ENCODE measurements around the gene PHAF1.

The PHAF1 gene

GRCh38 chr16:67166598-67167168 lies 56.9 kb downstream of the PHAF1 start:
- TF ChIP-seq MAX (IDR thresholded peaks at IDR 0.05) = no peak
- TF ChIP-seq FOXM1 (IDR thresholded peaks at IDR 0.05; ENCODE audit: borderline replicate concordance, low read depth) = no peak
- TF ChIP-seq, protein P1, sequence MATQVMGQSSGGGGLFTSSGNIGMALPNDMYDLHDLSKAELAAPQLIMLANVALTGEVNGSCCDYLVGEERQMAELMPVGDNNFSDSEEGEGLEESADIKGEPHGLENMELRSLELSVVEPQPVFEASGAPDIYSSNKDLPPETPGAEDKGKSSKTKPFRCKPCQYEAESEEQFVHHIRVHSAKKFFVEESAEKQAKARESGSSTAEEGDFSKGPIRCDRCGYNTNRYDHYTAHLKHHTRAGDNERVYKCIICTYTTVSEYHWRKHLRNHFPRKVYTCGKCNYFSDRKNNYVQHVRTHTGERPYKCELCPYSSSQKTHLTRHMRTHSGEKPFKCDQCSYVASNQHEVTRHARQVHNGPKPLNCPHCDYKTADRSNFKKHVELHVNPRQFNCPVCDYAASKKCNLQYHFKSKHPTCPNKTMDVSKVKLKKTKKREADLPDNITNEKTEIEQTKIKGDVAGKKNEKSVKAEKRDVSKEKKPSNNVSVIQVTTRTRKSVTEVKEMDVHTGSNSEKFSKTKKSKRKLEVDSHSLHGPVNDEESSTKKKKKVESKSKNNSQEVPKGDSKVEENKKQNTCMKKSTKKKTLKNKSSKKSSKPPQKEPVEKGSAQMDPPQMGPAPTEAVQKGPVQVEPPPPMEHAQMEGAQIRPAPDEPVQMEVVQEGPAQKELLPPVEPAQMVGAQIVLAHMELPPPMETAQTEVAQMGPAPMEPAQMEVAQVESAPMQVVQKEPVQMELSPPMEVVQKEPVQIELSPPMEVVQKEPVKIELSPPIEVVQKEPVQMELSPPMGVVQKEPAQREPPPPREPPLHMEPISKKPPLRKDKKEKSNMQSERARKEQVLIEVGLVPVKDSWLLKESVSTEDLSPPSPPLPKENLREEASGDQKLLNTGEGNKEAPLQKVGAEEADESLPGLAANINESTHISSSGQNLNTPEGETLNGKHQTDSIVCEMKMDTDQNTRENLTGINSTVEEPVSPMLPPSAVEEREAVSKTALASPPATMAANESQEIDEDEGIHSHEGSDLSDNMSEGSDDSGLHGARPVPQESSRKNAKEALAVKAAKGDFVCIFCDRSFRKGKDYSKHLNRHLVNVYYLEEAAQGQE (IDR thresholded peaks at IDR 0.05; ENCODE audit: low read depth) = no peak
- TF ChIP-seq TAF1 (IDR thresholded peaks at IDR 0.05; ENCODE audit: low read depth) = no peak
- TF ChIP-seq RAD21 (IDR thresholded peaks at IDR 0.05; ENCODE audit: low read depth) = no peak
- TF ChIP-seq YY1 (IDR thresholded peaks at IDR 0.05; ENCODE audit: low read depth) = no peak
- TF ChIP-seq, protein P2, sequence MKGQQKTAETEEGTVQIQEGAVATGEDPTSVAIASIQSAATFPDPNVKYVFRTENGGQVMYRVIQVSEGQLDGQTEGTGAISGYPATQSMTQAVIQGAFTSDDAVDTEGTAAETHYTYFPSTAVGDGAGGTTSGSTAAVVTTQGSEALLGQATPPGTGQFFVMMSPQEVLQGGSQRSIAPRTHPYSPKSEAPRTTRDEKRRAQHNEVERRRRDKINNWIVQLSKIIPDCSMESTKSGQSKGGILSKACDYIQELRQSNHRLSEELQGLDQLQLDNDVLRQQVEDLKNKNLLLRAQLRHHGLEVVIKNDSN (IDR thresholded peaks at IDR 0.05) = no peak
- TF ChIP-seq CREB1 (IDR thresholded peaks at IDR 0.05; ENCODE audit: low read depth) = no peak
- no peak for TF ChIP-seq EP300 (IDR thresholded peaks at IDR 0.05; ENCODE audit: borderline replicate concordance)
- no peak for TF ChIP-seq TEAD4 (IDR thresholded peaks at IDR 0.05)
- no peak for TF ChIP-seq TCF12 (IDR thresholded peaks at IDR 0.05; ENCODE audit: low read depth)

- TF ChIP-seq YY1 (IDR thresholded peaks at IDR 0.05; ENCODE audit: low read depth) (no peak), ZBTB7A (IDR thresholded peaks at IDR 0.05; ENCODE audit: low read depth) (no peak), TEAD4 (IDR thresholded peaks at IDR 0.05) (no peak), FOXM1 (IDR thresholded peaks at IDR 0.05; ENCODE audit: borderline replicate concordance, low read depth) (no peak), CEBPB (IDR thresholded peaks at IDR 0.05) (no peak), CREB1 (IDR thresholded peaks at IDR 0.05; ENCODE audit: low read depth) (no peak)
- TF ChIP-seq, protein P2 (IDR thresholded peaks at IDR 0.05) = no peak
These were observed 57.8 kb downstream of the PHAF1 start for GRCh38 chr16:67167588-67167987.

GRCh38 chr16:67169011-67169451 lies 59.3 kb downstream of the PHAF1 start:
- no peak for TF ChIP-seq EGR1 (IDR thresholded peaks at IDR 0.05)
- no peak for TF ChIP-seq CEBPB (IDR thresholded peaks at IDR 0.05)
- no peak for TF ChIP-seq EP300 (IDR thresholded peaks at IDR 0.05; ENCODE audit: borderline replicate concordance)
- TF ChIP-seq CREB1 (IDR thresholded peaks at IDR 0.05; ENCODE audit: low read depth) = no peak
- TF ChIP-seq, protein P1 (IDR thresholded peaks at IDR 0.05; ENCODE audit: low read depth) = peak; percentile 67

DNA sequence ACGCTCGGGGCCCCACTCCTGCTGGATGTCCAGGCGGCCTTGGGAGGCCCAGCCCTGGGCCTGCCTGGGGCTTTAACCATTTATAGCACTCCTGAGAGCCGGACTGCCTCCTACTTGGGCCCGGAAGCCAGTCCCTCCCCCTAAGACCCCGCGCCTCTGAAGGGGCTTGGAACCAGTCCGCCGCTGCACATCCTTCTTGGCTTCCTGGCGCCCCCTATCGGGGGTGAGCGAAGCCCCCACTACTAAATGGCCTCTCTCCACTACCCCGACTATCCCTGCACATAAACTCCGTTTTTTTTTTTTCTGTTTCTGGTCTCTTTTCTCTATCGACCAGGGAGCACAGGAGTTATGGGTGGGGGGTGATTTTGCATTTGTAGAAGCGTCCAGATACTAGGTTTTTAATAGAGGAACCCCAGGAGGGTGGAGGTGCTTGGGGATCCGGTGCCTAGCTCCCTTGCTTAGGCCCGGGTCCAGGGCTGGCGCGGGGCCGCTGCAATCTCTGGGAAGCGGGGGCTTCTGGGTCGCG lies 60.0 kb downstream of the PHAF1 start:
- TF ChIP-seq TEAD4 (IDR thresholded peaks at IDR 0.05) (no peak), TCF12 (IDR thresholded peaks at IDR 0.05; ENCODE audit: low read depth) (no peak), RAD21 (IDR thresholded peaks at IDR 0.05; ENCODE audit: low read depth) (peak; percentile 27; the same call in 1 of the 2 replicates), YY1 (IDR thresholded peaks at IDR 0.05; ENCODE audit: low read depth) (no peak; the same call in 1 of the 2 replicates), EGR1 (IDR thresholded peaks at IDR 0.05) (no peak), TAF1 (IDR thresholded peaks at IDR 0.05; ENCODE audit: low read depth) (no peak), CEBPB (IDR thresholded peaks at IDR 0.05) (no peak), ZBTB7A (IDR thresholded peaks at IDR 0.05; ENCODE audit: low read depth) (peak; percentile 74; the same call in 1 of the 2 replicates), FOXM1 (IDR thresholded peaks at IDR 0.05; ENCODE audit: borderline replicate concordance, low read depth) (no peak), MAX (IDR thresholded peaks at IDR 0.05) (no peak), CREB1 (IDR thresholded peaks at IDR 0.05; ENCODE audit: low read depth) (no peak), EP300 (IDR thresholded peaks at IDR 0.05; ENCODE audit: borderline replicate concordance) (no peak), NFIC (IDR thresholded peaks at IDR 0.05) (no peak)
- TF ChIP-seq, protein P1 (IDR thresholded peaks at IDR 0.05; ENCODE audit: low read depth) = no peak
- TF ChIP-seq, protein P2 (IDR thresholded peaks at IDR 0.05) = no peak

All from Ishikawa (cell line).